CD14-positive monocyte (primary cell): ENCODE results near the gene ATP11A. TPM values are rescaled to one million over a fixed set of nuclear protein-coding genes. Genes with fewer than 3 reads are reported as not detected.
A peak's percentile ranks its signal among the peaks of the same experiment; 100 is the strongest.

Source experiments
- DNase-seq, 3 donors: peaks; one replicate each; pipeline ENCODE4 v3.0.0-alpha.2; 2011 to 2022
- H2AFZ ChIP-seq: 2 replicates; pipeline ENCODE4 v1.6.0; 2012; ENCODE audit warnings: mild to moderate bottlenecking, low read depth, low read length, inconsistent platforms; ENCODE audit not compliant: insufficient read depth, poor library complexity, severe bottlenecking
- H3K27ac ChIP-seq, 2 donors: 1 replicate in 1 of 2; 2 replicates in 1 of 2; pipeline ENCODE4 v1.5.1; 2012 to 2013; ENCODE audit warnings: low read length in 2 of 2, control low read depth in 1 of 2, inconsistent platforms in 1 of 2, low read depth in 1 of 2, mild to moderate bottlenecking in 1 of 2
- H3K27me3 ChIP-seq, 2 donors: one replicate each; pipeline versions ENCODE4 v1.6.0 to v1.6.1; 2011 to 2013; ENCODE audit warnings: low read length in 2 of 2; ENCODE audit not compliant: control insufficient read depth in 2 of 2, insufficient read depth in 2 of 2
- H3K36me3 ChIP-seq, 2 donors: replicated peaks in 1 of 2; 1 replicate in 1 of 2; 2 replicates in 1 of 2; pipeline versions ENCODE4 v1.5.1 to v1.6.1; 2012 to 2013; ENCODE audit warnings: low read length in 2 of 2, control low read depth in 1 of 2, inconsistent platforms in 1 of 2, mild to moderate bottlenecking in 1 of 2; ENCODE audit not compliant: insufficient read depth in 2 of 2, control insufficient read depth in 1 of 2
- H3K4me1 ChIP-seq, 2 donors: 1 replicate in 1 of 2; 2 replicates in 1 of 2; pipeline versions ENCODE4 v1.5.1 to v1.6.1; 2012 to 2013; ENCODE audit warnings: low read length in 2 of 2, control low read depth in 1 of 2, inconsistent platforms in 1 of 2, mild to moderate bottlenecking in 1 of 2, moderate library complexity in 1 of 2; ENCODE audit not compliant: insufficient read depth in 2 of 2, control insufficient read depth in 1 of 2
- H3K4me2 ChIP-seq: replicated peaks from 2 replicates; pipeline ENCODE3; 2012; ENCODE audit warnings: low read length, moderate library complexity, mild to moderate bottlenecking; ENCODE audit not compliant: poor library complexity, severe bottlenecking; ENCODE audit errors: extremely low read depth
- H3K4me3 ChIP-seq, 3 experiments: fragments of 200-600 bp in 1 of 3; sonication (generic) in 1 of 3; replicated peaks in 1 of 3; 1 replicate in 2 of 3; 2 replicates in 1 of 3; pipeline ENCODE4 v1.5.1; 2011 to 2013; ENCODE audit warnings: low read length in 3 of 3, mild to moderate bottlenecking in 3 of 3, control low read depth in 2 of 3, low read depth in 2 of 3, inconsistent platforms in 1 of 3, moderate library complexity in 1 of 3
- H3K79me2 ChIP-seq: 2 replicates; pipeline ENCODE4 v1.6.0; 2012; ENCODE audit warnings: mild to moderate bottlenecking, control low read depth, inconsistent platforms, low read length, moderate library complexity; ENCODE audit not compliant: insufficient read depth
- H3K9ac ChIP-seq: 2 replicates; pipeline ENCODE4 v1.6.0; 2017; ENCODE audit warnings: low read length, mild to moderate bottlenecking; ENCODE audit not compliant: insufficient read depth, poor library complexity, severe bottlenecking
- H3K9me3 ChIP-seq, 2 donors: replicated peaks in 1 of 2; 1 replicate in 1 of 2; 2 replicates in 1 of 2; pipeline versions ENCODE4 v1.5.1 to v1.6.1; 2012 to 2013; ENCODE audit warnings: low read length in 2 of 2, control low read depth in 1 of 2; ENCODE audit not compliant: control insufficient read depth in 1 of 2, insufficient read depth in 1 of 2
- H4K20me1 ChIP-seq: 2 replicates; pipeline ENCODE4 v1.6.0; 2012; ENCODE audit warnings: mild to moderate bottlenecking, low read length, control low read depth, moderate library complexity; ENCODE audit not compliant: insufficient read depth
- H3K27ac Mint-ChIP-seq, 7 donors: one replicate each; pipeline ENCODE4 v1.8.0; 2020; ENCODE audit warnings: mild to moderate bottlenecking in 7 of 7, mixed read lengths in 7 of 7, moderate library complexity in 6 of 7, inconsistent platforms in 2 of 7
- H3K27me3 Mint-ChIP-seq, 3 donors: one replicate each; pipeline ENCODE4 v1.8.0; 2021 to 2022; ENCODE audit warnings: low read depth in 3 of 3, mild to moderate bottlenecking in 3 of 3, mixed read lengths in 3 of 3, moderate library complexity in 3 of 3, inconsistent platforms in 1 of 3
- H3K36me3 Mint-ChIP-seq, 2 donors: one replicate each; pipeline ENCODE4 v1.8.0; 2020; ENCODE audit warnings: mixed read lengths in 2 of 2, inconsistent platforms in 1 of 2, mild to moderate bottlenecking in 1 of 2
- H3K4me1 Mint-ChIP-seq: one replicate; pipeline ENCODE4 v1.8.0; 2020; ENCODE audit warnings: mild to moderate bottlenecking, mixed read lengths
- H3K4me3 Mint-ChIP-seq, 2 donors: one replicate each; pipeline ENCODE4 v1.8.0; 2020; ENCODE audit warnings: mild to moderate bottlenecking in 2 of 2, mixed read lengths in 2 of 2, moderate library complexity in 1 of 2
- H3K9me3 Mint-ChIP-seq, 7 donors: one replicate each; pipeline ENCODE4 v1.8.0; 2020 to 2022; ENCODE audit warnings: mixed read lengths in 7 of 7, mild to moderate bottlenecking in 6 of 7, moderate library complexity in 6 of 7, inconsistent platforms in 2 of 7
- CTCF ChIP-seq: fragments of 200-600 bp; IDR thresholded peaks from one replicate; pipeline ENCODE4 v1.8.0; 2022; ENCODE audit warnings: antibody characterized with exemption, mild to moderate bottlenecking
- WGBS: methylation state at CpG from one replicate; pipeline ENCODE4 v1.1.5; 2013; ENCODE audit warnings: missing lambda C conversion rate; ENCODE audit not compliant: insufficient coverage; 5-methylcytosine and 5-hydroxymethylcytosine counted together
- intact Hi-C, 2 donors: fragments of 100-400 bp; cut with micrococcal nuclease; formaldehyde crosslinking; loops; one replicate each; pipeline versions ENCODE4 v1.15.0 to v1.15.1; 2023
- polyA plus RNA-seq, 3 donors: library from polyadenylated mRNA; depleted of rRNA in 1 of 3; unstranded in 2 of 3; stranded (reverse) in 1 of 3; fragments of 300-500 nt in 2 of 3; fragments of >200 nt in 1 of 3; fragmentation: Illumina TruSeq in 2 of 3; gene quantifications; 1 replicate in 2 of 3; 2 replicates in 1 of 3; pipeline ENCODE4 v1.2.3, GENCODE V29; 2012 to 2021

ATP11A gene
- polyA plus RNA-seq, 3 donors: 7.2 to 45.4 (median 7.6) TPM

GRCh38 chr13:112722433-112723263, 32.8 kb downstream of the ATP11A start:
- no peak for TF ChIP-seq CTCF
- no peaks in the 10 kb centered on the region for H3K27me3 ChIP-seq
- Mint-ChIP-seq H3K27me3 (no peaks in the 10 kb centered on the region), H3K4me3 (no peak overlapping the region), H3K36me3 (peaks cover 15 to 47% of the 10 kb centered on the region in 2 donors), H3K4me1 (peaks cover 38% of the 10 kb centered on the region), H3K27ac (peak overlapping the region; percentile 11 to 86 (median 60)), H3K9me3 (peaks cover 0 to 2% (median 0%) of the 10 kb centered on the region in 7 donors)
- peaks cover 14 to 18% of the 10 kb centered on the region in 2 donors for H3K4me1 ChIP-seq
- H3K36me3 ChIP-seq: peaks cover 12 to 30% of the 10 kb centered on the region in 2 donors
- no peak overlapping the region for H3K9ac ChIP-seq
- no peak overlapping the region for H3K27ac ChIP-seq
- H4K20me1 ChIP-seq: peaks cover 99% of the 10 kb centered on the region
- H3K4me2 ChIP-seq: no peak overlapping the region
- WGBS: 75% methylated on average over 13 of the region's 19 CpGs
- H3K4me3 ChIP-seq: no peak overlapping the region
- peaks cover 95% of the 10 kb centered on the region for H3K79me2 ChIP-seq
- no peaks in the 10 kb centered on the region for H3K9me3 ChIP-seq
- no peak for DNase-seq
- no peak overlapping the region for H2AFZ ChIP-seq
- intact Hi-C loops: no loop called here

- Histone ChIP-seq H3K79me2 (peaks cover 95% of the 10 kb centered on the region), H3K27me3 (no peaks in the 10 kb centered on the region), H3K4me2 (no peak overlapping the region), H3K9me3 (no peaks in the 10 kb centered on the region), H3K27ac (no peak overlapping the region), H2AFZ (no peak overlapping the region), H3K9ac (no peak overlapping the region), H4K20me1 (peaks cover 99% of the 10 kb centered on the region), H3K4me3 (no peak overlapping the region), H3K36me3 (peaks cover 8 to 35% of the 10 kb centered on the region in 2 donors), H3K4me1 (peaks cover 14 to 18% of the 10 kb centered on the region in 2 donors)
- H3K36me3 Mint-ChIP-seq: peaks cover 13 to 42% of the 10 kb centered on the region in 2 donors
- TF ChIP-seq CTCF: no peak
- H3K27me3 Mint-ChIP-seq: no peaks in the 10 kb centered on the region
- intact Hi-C loops: no loop called here
- no peak overlapping the region for H3K27ac Mint-ChIP-seq
- WGBS: 95% methylated on average over 11 of the region's 17 CpGs
- H3K4me1 Mint-ChIP-seq: peaks cover 38% of the 10 kb centered on the region
- H3K4me3 Mint-ChIP-seq: no peak overlapping the region
- DNase-seq: no peak
- H3K9me3 Mint-ChIP-seq: peaks cover 0 to 2% (median 0%) of the 10 kb centered on the region in 7 donors
These were observed 33.9 kb downstream of the ATP11A start for GRCh38 chr13:112723771-112724170.
